Duodenal mucosa (tissue), 2 donors: Measurements from ENCODE around the gene STK17B.

Experiments
- H3K27ac ChIP-seq: one replicate; pipeline ENCODE4 v1.7.0; 2013; ENCODE audit warnings: low read depth, low read length
- H3K27me3 ChIP-seq, 2 donors: one replicate each; pipeline ENCODE4 v1.7.0; 2013; ENCODE audit warnings: low read length in 2 of 2, control low read depth in 1 of 2; ENCODE audit not compliant: insufficient read depth in 2 of 2, control insufficient read depth in 1 of 2
- H3K36me3 ChIP-seq, 2 donors: one replicate each; pipeline ENCODE4 v1.7.0; 2013; ENCODE audit warnings: low read length in 2 of 2, control low read depth in 1 of 2; ENCODE audit not compliant: insufficient read depth in 2 of 2, control insufficient read depth in 1 of 2
- H3K4me1 ChIP-seq, 2 donors: one replicate each; pipeline ENCODE4 v1.7.0; 2013; ENCODE audit warnings: low read length in 2 of 2, control low read depth in 1 of 2; ENCODE audit not compliant: insufficient read depth in 2 of 2, control insufficient read depth in 1 of 2
- H3K4me3 ChIP-seq, 2 donors: one replicate each; pipeline ENCODE4 v1.7.0; 2013; ENCODE audit warnings: low read length in 2 of 2, low read depth in 1 of 2
- H3K9ac ChIP-seq, 2 donors: one replicate each; pipeline ENCODE4 v1.7.0; 2013; ENCODE audit warnings: low read length in 2 of 2, low read depth in 1 of 2
- H3K9me3 ChIP-seq, 2 donors: one replicate each; pipeline ENCODE4 v1.7.0; 2013; ENCODE audit warnings: low read length in 2 of 2, control low read depth in 1 of 2; ENCODE audit not compliant: control insufficient read depth in 1 of 2

STK17B gene

DNA sequence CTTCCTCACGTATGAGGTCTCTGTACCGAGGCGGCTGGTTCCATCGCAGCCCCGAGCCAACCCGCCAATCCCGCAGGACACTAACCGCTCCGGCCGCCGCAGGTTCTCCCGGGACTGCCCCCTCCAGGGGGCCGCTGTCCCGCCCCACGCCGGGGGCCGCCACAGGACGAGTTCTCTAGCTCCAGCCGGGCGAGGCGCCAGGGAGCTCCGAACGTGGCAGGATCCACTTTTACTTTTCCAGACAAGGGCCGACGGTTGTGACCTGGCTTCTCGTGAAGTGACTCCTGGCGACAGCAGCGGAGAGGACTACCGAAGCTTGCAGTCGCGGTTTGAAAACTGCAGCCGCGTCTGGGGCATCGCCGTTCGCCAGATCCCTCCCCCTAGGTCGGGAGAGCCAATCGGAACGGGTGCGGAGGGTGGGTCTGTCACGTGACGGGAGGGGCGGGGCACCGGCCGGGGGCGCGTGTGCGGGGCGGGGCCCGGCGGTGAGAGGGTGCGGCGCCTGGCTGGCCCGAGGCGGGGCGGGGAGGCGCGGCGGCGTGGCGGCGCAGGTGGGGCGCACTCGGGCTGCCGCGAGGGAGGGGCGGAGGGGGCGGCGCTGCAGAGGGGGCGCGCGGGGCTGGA, at the start of gene STK17B:
Gene STK17B (minus strand): TSS at position 331 of the 624 bp plus-strand sequence. CDS start 8,195 bp downstream, outside the sequence.
- Histone ChIP-seq H3K9me3 (no peaks in the 10 kb centered on the region), H3K4me1 (peaks cover 4 to 8% of the 10 kb centered on the region in 2 donors), H3K4me3 (peak within 1 kb of the TSS; percentile 94), H3K27me3 (no peaks in the 10 kb centered on the region), H3K9ac (peak within 1 kb of the TSS; percentile 90 to 98), H3K27ac (peak within 1 kb of the TSS; percentile 90), H3K36me3 (no peaks in the 10 kb centered on the region)

DNA sequence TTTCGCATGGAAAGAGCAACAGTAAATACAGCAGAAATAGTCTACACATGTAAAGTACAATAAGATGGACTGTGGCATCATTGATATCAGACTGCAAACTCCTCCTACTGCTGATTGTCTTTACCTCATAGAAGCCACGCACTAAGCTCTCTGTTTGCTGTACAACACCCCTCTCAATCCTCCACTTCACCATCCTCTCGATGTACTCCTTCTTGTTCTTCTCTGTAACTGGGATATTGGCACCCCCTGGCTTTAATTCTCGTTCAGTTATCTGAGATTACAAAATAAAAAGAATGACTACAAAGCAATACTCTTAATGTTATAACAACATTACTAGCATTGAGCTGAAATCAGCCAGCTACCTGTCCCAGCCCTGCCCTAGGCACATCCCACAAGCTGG, 49.3 kb upstream of the STK17B start:
- Histone ChIP-seq H3K36me3 (no peaks in the 10 kb centered on the region), H3K9ac (no peak overlapping the region), H3K9me3 (no peaks in the 10 kb centered on the region), H3K4me1 (peaks cover 0 to 18% of the 10 kb centered on the region in 2 donors), H3K27me3 (no peaks in the 10 kb centered on the region), H3K27ac (no peak overlapping the region), H3K4me3 (no peak overlapping the region)

DNA sequence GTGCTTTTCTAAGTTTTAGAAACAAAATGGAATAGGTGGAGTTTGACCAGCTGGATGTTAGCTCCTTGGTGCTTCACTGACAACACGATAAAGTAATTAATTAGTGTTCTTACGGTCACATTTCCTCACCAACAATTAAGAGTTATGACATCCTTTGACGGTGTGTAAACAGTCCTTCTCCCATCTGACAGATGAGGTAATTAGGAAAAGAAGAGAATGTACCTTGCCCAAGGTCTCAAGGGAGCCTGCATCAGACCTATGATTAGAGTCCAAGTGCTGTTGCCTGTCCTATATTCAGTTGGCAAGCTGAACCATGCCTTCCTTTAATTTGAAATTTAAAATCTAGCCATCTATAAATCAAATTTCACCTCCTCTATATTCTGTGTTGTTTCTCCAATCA, 48.3 kb upstream of the STK17B start:
- no peak overlapping the region for H3K4me3 ChIP-seq
- H3K9ac ChIP-seq = no peak overlapping the region
- no peaks in the 10 kb centered on the region for H3K9me3 ChIP-seq
- H3K27ac ChIP-seq = no peak overlapping the region
- no peaks in the 10 kb centered on the region for H3K36me3 ChIP-seq
- peaks cover 0 to 14% of the 10 kb centered on the region in 2 donors for H3K4me1 ChIP-seq
- no peaks in the 10 kb centered on the region for H3K27me3 ChIP-seq

DNA sequence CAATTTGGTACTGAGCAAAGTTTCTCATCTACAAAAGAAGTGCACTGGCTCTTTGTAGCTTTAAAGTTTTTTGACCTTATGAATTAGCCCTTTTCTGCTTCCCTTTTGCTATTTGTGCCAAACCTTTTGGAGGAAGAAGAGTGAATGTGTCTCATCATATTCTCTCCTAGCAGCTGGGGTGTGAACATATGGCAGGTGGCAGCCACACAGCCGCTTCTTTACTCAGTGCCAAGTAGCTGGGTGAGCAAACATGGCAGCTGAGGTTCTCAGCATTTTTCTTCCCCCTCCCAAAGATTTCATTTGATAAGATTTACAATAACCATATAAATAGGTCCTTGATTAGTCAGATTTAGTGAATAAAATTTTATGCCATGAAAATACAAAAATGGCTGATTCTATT, 46.7 kb upstream of the STK17B start:
- peaks cover 0 to 14% of the 10 kb centered on the region in 2 donors for H3K4me1 ChIP-seq
- no peaks in the 10 kb centered on the region for H3K27me3 ChIP-seq

DNA sequence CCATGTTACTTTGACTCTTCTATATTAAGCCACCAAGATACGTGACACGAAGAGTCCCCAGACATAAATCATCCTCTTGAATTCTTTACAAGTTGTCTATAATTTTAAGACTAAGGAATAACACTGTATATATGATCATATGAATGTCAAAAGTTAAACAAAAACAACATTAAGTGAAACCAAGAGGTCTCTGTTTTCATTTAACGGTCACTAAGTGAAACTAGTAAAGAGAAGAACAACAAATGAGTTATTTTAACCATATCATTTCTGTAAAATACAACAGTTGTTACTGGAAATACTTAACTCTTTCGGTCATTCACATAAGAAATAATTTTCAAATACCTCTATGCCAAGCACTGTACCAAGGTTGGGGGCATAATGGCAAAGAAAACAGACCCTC, 45.7 kb upstream of the STK17B start:
- Histone ChIP-seq H3K4me1 (peaks cover 0 to 14% of the 10 kb centered on the region in 2 donors), H3K27me3 (no peaks in the 10 kb centered on the region), H3K4me3 (no peak overlapping the region), H3K9me3 (no peaks in the 10 kb centered on the region), H3K27ac (no peak overlapping the region), H3K9ac (no peak overlapping the region), H3K36me3 (no peaks in the 10 kb centered on the region)

More for the DNA sequence above, 46.7 kb upstream of the STK17B start:
- Histone ChIP-seq H3K4me3 (no peak overlapping the region), H3K9me3 (no peaks in the 10 kb centered on the region), H3K36me3 (no peaks in the 10 kb centered on the region), H3K27ac (no peak overlapping the region), H3K9ac (no peak overlapping the region)

DNA sequence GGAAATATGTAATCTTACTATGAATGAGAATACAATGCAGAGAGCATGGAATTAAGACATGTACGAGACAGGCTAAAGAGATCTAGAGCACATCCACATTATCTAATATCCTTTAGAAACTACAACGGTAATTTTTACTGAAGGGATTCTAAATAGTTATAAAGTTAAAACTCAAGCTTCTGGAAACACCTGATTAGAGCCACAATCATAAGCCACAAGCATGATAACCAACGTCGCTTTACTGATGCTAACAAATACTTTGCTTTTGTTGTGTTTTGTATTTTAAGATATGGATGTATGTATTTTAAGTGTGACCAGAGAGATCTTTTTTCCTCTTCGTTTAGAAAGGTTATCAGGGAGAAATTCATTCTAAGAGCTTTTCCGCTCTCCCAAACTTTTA, 44.0 kb upstream of the STK17B start:
- Histone ChIP-seq H3K9me3 (no peaks in the 10 kb centered on the region), H3K27ac (no peak overlapping the region), H3K9ac (no peak overlapping the region), H3K36me3 (no peaks in the 10 kb centered on the region), H3K4me1 (peaks cover 0 to 14% of the 10 kb centered on the region in 2 donors), H3K27me3 (no peaks in the 10 kb centered on the region), H3K4me3 (no peak overlapping the region)

DNA sequence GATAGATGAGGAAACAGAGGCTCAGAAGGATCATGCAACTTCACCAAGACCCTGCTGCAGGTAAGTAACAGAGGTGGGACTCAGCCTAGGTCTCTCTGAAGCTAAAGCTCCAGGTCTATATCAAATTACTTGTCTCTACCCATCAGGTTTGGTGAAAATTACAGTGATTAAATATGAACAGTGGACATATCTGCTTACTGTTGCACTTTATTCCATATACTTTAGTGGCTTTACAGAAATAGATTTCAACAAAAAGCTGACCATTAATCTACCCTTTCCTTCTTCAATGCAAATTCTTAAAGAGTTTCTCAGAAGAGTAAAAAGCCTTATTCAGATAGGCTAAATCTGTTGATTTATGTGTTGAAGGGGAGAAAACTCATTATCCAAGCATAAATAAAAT, 42.8 kb upstream of the STK17B start:
- Histone ChIP-seq H3K27me3 (no peaks in the 10 kb centered on the region), H3K4me1 (peaks cover 0 to 1% of the 10 kb centered on the region in 2 donors), H3K9me3 (no peaks in the 10 kb centered on the region), H3K9ac (no peak overlapping the region), H3K4me3 (no peak overlapping the region), H3K27ac (no peak overlapping the region), H3K36me3 (no peaks in the 10 kb centered on the region)

DNA sequence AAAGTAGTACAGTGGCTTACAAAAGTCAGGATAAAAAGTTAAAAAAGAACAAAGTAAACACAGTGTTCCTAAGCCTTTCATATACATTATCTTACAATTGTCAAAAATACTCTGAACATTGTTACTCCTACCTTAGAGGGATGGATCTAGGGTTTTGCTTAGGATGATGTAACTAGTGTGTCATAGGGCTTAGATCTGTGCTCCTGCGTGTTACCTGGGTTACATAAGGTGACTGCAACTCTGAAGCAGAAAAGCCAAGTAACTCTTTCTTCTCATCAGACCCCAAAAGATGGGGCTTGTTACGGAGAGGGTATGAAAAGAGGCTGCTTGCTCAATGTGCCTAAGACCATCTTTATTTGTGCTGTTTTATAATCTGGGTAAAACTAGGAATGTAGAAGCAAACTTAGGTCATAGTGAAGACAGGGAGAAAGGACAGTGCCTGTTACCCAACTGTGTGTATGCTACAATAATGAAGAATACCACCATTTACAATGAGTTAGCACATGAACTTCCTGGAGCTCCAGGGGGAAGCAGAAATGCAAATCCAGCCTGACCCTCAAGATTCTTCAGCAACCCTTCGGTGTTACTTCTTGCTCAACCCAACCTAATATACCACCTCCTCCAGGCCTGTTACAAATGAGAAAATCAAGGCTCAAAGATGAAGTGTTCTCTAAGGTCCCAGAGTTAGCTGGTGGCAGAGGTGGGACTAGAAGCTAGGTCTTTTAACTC, 42.0 kb upstream of the STK17B start:
- no peaks in the 10 kb centered on the region for H3K4me1 ChIP-seq
- no peak overlapping the region for H3K4me3 ChIP-seq

DNA sequence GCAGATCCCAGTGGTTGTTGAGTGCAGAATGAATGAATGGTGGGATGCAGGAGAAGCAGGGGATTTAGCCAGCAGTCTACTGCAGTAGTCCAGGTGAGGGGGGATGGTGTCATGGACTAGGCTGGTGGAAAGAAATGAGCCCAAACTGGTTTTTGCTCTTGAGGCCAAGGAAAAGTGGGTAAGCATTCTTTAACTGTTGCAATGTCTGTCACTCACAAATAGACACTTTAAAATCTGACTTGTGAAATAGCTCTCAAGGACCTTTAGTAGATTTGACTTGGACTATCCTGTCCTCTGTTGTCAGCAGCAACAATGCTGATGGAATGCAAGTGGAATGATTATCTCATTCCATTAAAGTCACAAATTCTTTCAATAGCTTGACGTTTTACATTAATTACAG, 37.5 kb upstream of the STK17B start:
- Histone ChIP-seq H3K4me3 (no peak overlapping the region), H3K27ac (no peak overlapping the region), H3K4me1 (no peaks in the 10 kb centered on the region), H3K27me3 (no peaks in the 10 kb centered on the region), H3K9me3 (no peaks in the 10 kb centered on the region), H3K9ac (no peak overlapping the region), H3K36me3 (no peaks in the 10 kb centered on the region)

More for the DNA sequence above, 42.0 kb upstream of the STK17B start:
- no peaks in the 10 kb centered on the region for H3K36me3 ChIP-seq
- H3K9me3 ChIP-seq = no peaks in the 10 kb centered on the region
- H3K27me3 ChIP-seq = no peaks in the 10 kb centered on the region
- H3K9ac ChIP-seq = no peak overlapping the region
- no peak overlapping the region for H3K27ac ChIP-seq

DNA sequence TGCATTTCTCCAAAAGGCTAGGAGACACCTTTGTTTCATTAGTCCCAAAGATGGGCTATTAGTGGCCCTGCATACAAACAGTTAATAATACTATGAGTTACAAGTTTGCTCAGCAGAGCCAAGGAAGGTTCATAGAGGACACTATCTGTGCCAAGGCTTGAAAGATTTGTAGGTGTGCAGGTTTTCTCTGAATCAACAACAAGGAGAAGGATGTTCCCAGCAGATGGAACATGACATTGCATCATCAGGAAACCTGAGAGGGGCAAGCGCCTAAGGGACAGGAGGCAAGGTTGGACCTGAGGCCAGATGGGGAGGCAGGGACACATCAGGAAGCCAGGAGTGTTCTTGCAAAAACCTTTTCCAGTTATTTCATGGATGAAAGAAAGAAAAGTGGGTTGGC, 35.4 kb upstream of the STK17B start:
- Histone ChIP-seq H3K9ac (no peak overlapping the region), H3K9me3 (no peaks in the 10 kb centered on the region), H3K4me1 (peaks cover 0 to 8% of the 10 kb centered on the region in 2 donors), H3K36me3 (no peaks in the 10 kb centered on the region), H3K4me3 (no peak overlapping the region), H3K27me3 (no peaks in the 10 kb centered on the region), H3K27ac (no peak overlapping the region)
